Measurements from ENCODE around the gene LSAMP.

The LSAMP gene

DNA sequence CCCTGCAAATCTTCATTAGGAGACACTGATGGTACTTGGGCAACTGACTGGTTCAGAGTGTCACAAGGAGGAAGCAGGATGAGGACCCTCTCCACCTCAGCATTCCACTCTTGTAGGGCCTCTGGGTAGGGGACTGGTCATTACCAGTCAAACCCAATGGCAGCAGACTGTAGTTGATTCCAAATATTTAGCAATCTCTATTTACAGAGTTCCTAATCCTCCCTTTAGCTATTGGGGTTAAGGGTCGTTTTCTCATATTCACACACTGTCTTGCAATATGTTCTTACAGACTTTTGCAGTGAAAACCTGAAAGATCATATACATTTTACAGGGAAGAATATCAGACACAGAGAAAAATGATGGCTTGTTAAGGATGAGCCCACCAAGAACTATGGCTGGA lies 424.3 kb downstream of the LSAMP start:
- Histone ChIP-seq H3K4me1 (ENCODE audit: insufficient read depth, low read length) (no peaks in the 10 kb centered on the region), H3K4me2 (ENCODE audit: insufficient read depth, low read length) (no peak overlapping the region), H3K79me2 (ENCODE audit: insufficient read depth, low read length) (no peaks in the 10 kb centered on the region), H3K9me3 (ENCODE audit: insufficient read depth, low read length, severe bottlenecking) (no peaks in the 10 kb centered on the region), H3K27ac (ENCODE audit: low read length) (no peak overlapping the region), H3K27me3 (ENCODE audit: insufficient read depth, low read length, poor library complexity) (no peaks in the 10 kb centered on the region), H2AFZ (ENCODE audit: low read depth, low read length) (no peak overlapping the region), H3K9ac (ENCODE audit: low read depth, low read length) (no peak overlapping the region), H3K36me3 (ENCODE audit: insufficient read depth, low read length) (no peaks in the 10 kb centered on the region), H3K4me3 (ENCODE audit: low read depth in 1 of 2, low read length in 2 of 2) (no peak overlapping the region), H4K20me1 (ENCODE audit: insufficient read depth, low read length) (no peaks in the 10 kb centered on the region)
- DNase-seq (no peak), ATAC-seq (ENCODE audit: insufficient read depth, low read depth) (no peak)
- TF ChIP-seq, protein P1, sequence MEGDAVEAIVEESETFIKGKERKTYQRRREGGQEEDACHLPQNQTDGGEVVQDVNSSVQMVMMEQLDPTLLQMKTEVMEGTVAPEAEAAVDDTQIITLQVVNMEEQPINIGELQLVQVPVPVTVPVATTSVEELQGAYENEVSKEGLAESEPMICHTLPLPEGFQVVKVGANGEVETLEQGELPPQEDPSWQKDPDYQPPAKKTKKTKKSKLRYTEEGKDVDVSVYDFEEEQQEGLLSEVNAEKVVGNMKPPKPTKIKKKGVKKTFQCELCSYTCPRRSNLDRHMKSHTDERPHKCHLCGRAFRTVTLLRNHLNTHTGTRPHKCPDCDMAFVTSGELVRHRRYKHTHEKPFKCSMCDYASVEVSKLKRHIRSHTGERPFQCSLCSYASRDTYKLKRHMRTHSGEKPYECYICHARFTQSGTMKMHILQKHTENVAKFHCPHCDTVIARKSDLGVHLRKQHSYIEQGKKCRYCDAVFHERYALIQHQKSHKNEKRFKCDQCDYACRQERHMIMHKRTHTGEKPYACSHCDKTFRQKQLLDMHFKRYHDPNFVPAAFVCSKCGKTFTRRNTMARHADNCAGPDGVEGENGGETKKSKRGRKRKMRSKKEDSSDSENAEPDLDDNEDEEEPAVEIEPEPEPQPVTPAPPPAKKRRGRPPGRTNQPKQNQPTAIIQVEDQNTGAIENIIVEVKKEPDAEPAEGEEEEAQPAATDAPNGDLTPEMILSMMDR (IDR thresholded peaks at IDR 0.05; ENCODE audit: borderline replicate concordance, extremely low read depth, low read length, poor library complexity, severe bottlenecking): no peak
- TF ChIP-seq EZH2 (IDR thresholded peaks at IDR 0.05; ENCODE audit: borderline replicate concordance, low read depth, low read length, severe bottlenecking): no peak

DNA sequence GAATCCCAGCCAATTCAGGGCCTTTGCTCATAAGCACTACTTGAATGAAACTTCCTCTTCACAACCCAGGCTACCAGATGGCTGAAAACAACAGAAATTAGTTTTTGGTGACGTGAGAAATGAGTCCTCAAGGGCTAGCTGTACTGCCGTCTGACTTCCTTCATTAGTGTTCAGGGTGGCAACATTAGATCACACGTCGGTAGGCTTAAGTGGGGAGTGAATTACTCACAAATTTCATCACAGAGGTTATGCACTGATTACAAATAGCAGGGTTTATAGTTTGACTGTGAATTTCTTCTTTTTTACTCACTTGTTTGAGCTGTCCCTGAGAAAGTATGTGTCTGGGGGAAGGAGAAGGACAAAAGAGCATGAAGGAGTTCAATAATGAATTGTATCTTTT lies 424.8 kb downstream of the LSAMP start:
- Histone ChIP-seq H3K4me2 (ENCODE audit: insufficient read depth, low read length) (no peak overlapping the region), H2AFZ (ENCODE audit: low read depth, low read length) (no peak overlapping the region), H3K9me3 (ENCODE audit: insufficient read depth, low read length, severe bottlenecking) (no peaks in the 10 kb centered on the region), H3K79me2 (ENCODE audit: insufficient read depth, low read length) (no peaks in the 10 kb centered on the region), H3K27me3 (ENCODE audit: insufficient read depth, low read length, poor library complexity) (no peaks in the 10 kb centered on the region), H3K36me3 (ENCODE audit: insufficient read depth, low read length) (no peaks in the 10 kb centered on the region), H3K27ac (ENCODE audit: low read length) (no peak overlapping the region), H4K20me1 (ENCODE audit: insufficient read depth, low read length) (no peaks in the 10 kb centered on the region), H3K4me3 (ENCODE audit: low read depth in 1 of 2, low read length in 2 of 2) (no peak overlapping the region), H3K4me1 (ENCODE audit: insufficient read depth, low read length) (no peaks in the 10 kb centered on the region), H3K9ac (ENCODE audit: low read depth, low read length) (no peak overlapping the region)
- TF ChIP-seq EZH2 (IDR thresholded peaks at IDR 0.05; ENCODE audit: borderline replicate concordance, low read depth, low read length, severe bottlenecking): no peak
- TF ChIP-seq, protein P1 (IDR thresholded peaks at IDR 0.05; ENCODE audit: borderline replicate concordance, extremely low read depth, low read length, poor library complexity, severe bottlenecking): no peak
- ATAC-seq (ENCODE audit: insufficient read depth, low read depth) (no peak), DNase-seq (no peak)

DNA sequence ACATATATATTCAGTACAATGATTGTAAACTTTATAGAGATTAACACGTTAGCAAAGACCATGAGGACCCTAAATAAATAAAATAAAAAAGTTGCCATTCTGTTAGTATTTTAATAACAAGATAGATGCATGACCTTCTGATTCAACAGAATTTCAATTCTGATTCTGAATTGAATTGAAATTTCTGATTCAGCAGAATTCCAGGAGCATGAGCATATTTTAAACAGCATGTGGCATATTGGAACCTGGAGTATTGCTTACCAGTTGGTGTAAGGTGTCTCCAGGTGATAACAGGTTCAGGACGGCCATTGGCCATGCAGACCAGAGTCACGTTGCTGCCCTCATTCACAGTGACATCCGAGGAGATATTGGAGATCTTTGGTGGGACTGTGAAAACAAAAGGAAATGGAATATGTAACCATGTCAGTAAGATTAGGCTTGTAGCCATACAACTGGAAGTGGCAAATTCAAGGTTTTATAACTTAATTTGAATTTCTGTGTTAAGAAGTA lies 426.0 kb downstream of the LSAMP start:
- Histone ChIP-seq H2AFZ (ENCODE audit: low read depth, low read length) (no peak overlapping the region), H3K36me3 (ENCODE audit: insufficient read depth, low read length) (no peaks in the 10 kb centered on the region), H3K79me2 (ENCODE audit: insufficient read depth, low read length) (no peaks in the 10 kb centered on the region), H3K9me3 (ENCODE audit: insufficient read depth, low read length, severe bottlenecking) (no peaks in the 10 kb centered on the region), H3K4me2 (ENCODE audit: insufficient read depth, low read length) (no peak overlapping the region), H4K20me1 (ENCODE audit: insufficient read depth, low read length) (no peaks in the 10 kb centered on the region), H3K9ac (ENCODE audit: low read depth, low read length) (no peak overlapping the region), H3K27me3 (ENCODE audit: insufficient read depth, low read length, poor library complexity) (no peaks in the 10 kb centered on the region), H3K27ac (ENCODE audit: low read length) (no peak overlapping the region), H3K4me3 (ENCODE audit: low read depth in 1 of 2, low read length in 2 of 2) (no peak overlapping the region), H3K4me1 (ENCODE audit: insufficient read depth, low read length) (no peaks in the 10 kb centered on the region)
- no peak for DNase-seq
- TF ChIP-seq, protein P1 (IDR thresholded peaks at IDR 0.05; ENCODE audit: borderline replicate concordance, extremely low read depth, low read length, poor library complexity, severe bottlenecking): no peak
- no peak for TF ChIP-seq EZH2 (IDR thresholded peaks at IDR 0.05; ENCODE audit: borderline replicate concordance, low read depth, low read length, severe bottlenecking)
- no peak for ATAC-seq (ENCODE audit: insufficient read depth, low read depth)

DNA sequence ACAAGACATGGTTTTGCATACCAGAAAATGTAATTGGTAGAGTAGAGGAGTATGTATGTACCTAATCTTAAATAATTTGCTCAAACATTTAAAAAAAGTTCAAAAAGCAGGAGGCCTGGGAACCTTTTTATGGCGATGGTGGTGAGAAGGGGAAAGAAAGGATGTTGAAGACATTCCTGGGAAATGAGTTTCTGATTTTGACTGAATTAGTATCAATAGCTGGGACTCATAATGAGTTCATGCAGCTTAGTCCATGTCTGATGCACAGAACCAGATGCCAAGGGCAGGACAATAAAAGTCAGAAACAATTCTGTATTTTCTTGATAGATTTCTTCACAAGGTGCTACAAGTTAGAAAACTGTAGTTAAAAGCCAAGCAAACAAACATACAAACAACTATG lies 426.6 kb downstream of the LSAMP start:
- no peaks in the 10 kb centered on the region for H3K79me2 ChIP-seq (ENCODE audit: insufficient read depth, low read length)
- no peaks in the 10 kb centered on the region for H3K4me1 ChIP-seq (ENCODE audit: insufficient read depth, low read length)
- H3K9ac ChIP-seq (ENCODE audit: low read depth, low read length): no peak overlapping the region
- H3K27me3 ChIP-seq (ENCODE audit: insufficient read depth, low read length, poor library complexity): no peaks in the 10 kb centered on the region
- no peaks in the 10 kb centered on the region for H4K20me1 ChIP-seq (ENCODE audit: insufficient read depth, low read length)
- H3K36me3 ChIP-seq (ENCODE audit: insufficient read depth, low read length): no peaks in the 10 kb centered on the region
- no peak overlapping the region for H3K27ac ChIP-seq (ENCODE audit: low read length)
- H3K4me3 ChIP-seq (ENCODE audit: low read depth in 1 of 2, low read length in 2 of 2): no peak overlapping the region
- no peak for ATAC-seq (ENCODE audit: insufficient read depth, low read depth)
- no peaks in the 10 kb centered on the region for H3K9me3 ChIP-seq (ENCODE audit: insufficient read depth, low read length, severe bottlenecking)
- no peak overlapping the region for H3K4me2 ChIP-seq (ENCODE audit: insufficient read depth, low read length)
- TF ChIP-seq, protein P1 (IDR thresholded peaks at IDR 0.05; ENCODE audit: borderline replicate concordance, extremely low read depth, low read length, poor library complexity, severe bottlenecking): no peak
- no peak for TF ChIP-seq EZH2 (IDR thresholded peaks at IDR 0.05; ENCODE audit: borderline replicate concordance, low read depth, low read length, severe bottlenecking)
- H2AFZ ChIP-seq (ENCODE audit: low read depth, low read length): no peak overlapping the region
- DNase-seq: no peak

Data from DND-41 (cell line).